Esophagus muscularis mucosa (tissue), 3 donors: ENCODE data around the gene PLCH1.

Source experiments
- CTCF ChIP-seq, 3 experiments: fragments of 200-600 bp in 2 of 3; fragments of 450-650 bp in 1 of 3; sonication (generic) in 2 of 3; IDR thresholded peaks; one replicate each; pipeline ENCODE4 v1.5.1; 2017 to 2019; ENCODE audit warnings: antibody characterized with exemption in 3 of 3, mild to moderate bottlenecking in 2 of 3, moderate library complexity in 1 of 3
- POLR2A ChIP-seq: fragments of 450-650 bp; IDR thresholded peaks from one replicate; pipeline ENCODE4 v1.6.1; 2017; ENCODE audit warnings: antibody characterized with exemption, moderate library complexity, mild to moderate bottlenecking, low read depth
- POLR2AphosphoS5 ChIP-seq, 2 donors: sonication (generic); formaldehyde crosslinking; IDR thresholded peaks; one replicate each; pipeline ENCODE4 v1.6.1; 2017; ENCODE audit warnings: antibody characterized with exemption in 2 of 2

- no peak for TF ChIP-seq CTCF (IDR thresholded peaks at IDR 0.05)
- no peak for TF ChIP-seq POLR2A
- no peak for TF ChIP-seq POLR2AphosphoS5 (IDR thresholded peaks at IDR 0.05)
Observed at GRCh38 chr3:155704771-155705559, 39.9 kb downstream of the PLCH1 start.
